ENCODE results near the gene ARID3A.
A peak's percentile ranks its signal among the peaks of the same experiment; 100 is the strongest.

Gene ARID3A

GRCh38 chr19:963486-963951 lies 37.7 kb downstream of the ARID3A start:
- H3K4me3 ChIP-seq (ENCODE audit: low read depth, low read length) = no peak overlapping the region
- no peak for TF ChIP-seq CTCF (IDR thresholded peaks at IDR 0.05; ENCODE audit: borderline replicate concordance, insufficient read depth, low read depth, low read length)

GRCh38 chr19:964116-964520 lies 38.3 kb downstream of the ARID3A start:
- no peak for TF ChIP-seq CTCF (IDR thresholded peaks at IDR 0.05; ENCODE audit: borderline replicate concordance, insufficient read depth, low read depth, low read length)
- no peak overlapping the region for H3K4me3 ChIP-seq (ENCODE audit: low read depth, low read length)

- no peak for TF ChIP-seq CTCF (IDR thresholded peaks at IDR 0.05; ENCODE audit: borderline replicate concordance, insufficient read depth, low read depth, low read length)
- H3K4me3 ChIP-seq (ENCODE audit: low read depth, low read length) = no peak overlapping the region
These were observed 39.2 kb downstream of the ARID3A start for GRCh38 chr19:964761-965694.

DNA sequence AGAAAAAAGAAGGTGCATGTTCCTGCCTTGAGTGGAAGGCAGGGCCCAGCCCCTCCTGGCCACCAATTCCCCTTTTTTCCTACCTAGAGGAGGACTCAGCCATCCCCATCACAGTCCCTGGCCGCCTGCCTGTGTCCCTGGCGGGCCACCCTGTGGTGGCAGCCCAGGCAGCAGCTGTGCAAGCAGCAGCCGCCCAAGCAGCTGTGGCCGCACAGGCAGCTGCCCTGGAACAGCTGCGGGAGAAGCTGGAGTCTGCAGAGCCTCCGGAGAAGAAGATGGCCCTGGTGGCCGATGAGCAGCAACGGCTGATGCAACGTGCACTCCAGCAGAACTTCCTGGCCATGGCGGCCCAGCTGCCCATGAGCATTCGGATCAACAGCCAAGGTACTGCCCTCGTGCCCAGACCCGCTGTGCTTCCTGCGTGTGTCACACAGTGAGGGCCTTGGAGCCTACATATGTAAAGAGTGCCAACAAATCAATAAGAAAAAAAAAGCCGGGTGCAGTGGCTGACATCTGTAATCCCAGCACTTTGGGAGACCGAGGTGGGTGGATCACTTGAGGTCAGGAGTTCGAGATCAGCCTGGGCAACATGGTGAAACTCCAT lies 40.8 kb downstream of the ARID3A start:
- no peak overlapping the region for H3K4me3 ChIP-seq (ENCODE audit: low read depth, low read length)
- TF ChIP-seq CTCF (IDR thresholded peaks at IDR 0.05; ENCODE audit: borderline replicate concordance, insufficient read depth, low read depth, low read length) = no peak

GRCh38 chr19:970695-971094 lies 44.9 kb downstream of the ARID3A start:
- H3K4me3 ChIP-seq (ENCODE audit: low read depth, low read length) = no peak overlapping the region
- peak; percentile 52; the same call in 1 of the 2 replicates for TF ChIP-seq CTCF (IDR thresholded peaks at IDR 0.05; ENCODE audit: borderline replicate concordance, insufficient read depth, low read depth, low read length)

- no peak for TF ChIP-seq CTCF (IDR thresholded peaks at IDR 0.05; ENCODE audit: borderline replicate concordance, insufficient read depth, low read depth, low read length)
- H3K4me3 ChIP-seq (ENCODE audit: low read depth, low read length) = no peak overlapping the region
These were observed 46.0 kb downstream of the ARID3A start for GRCh38 chr19:971795-972194.

Measured in GM12875 (cell line).